ENCODE results near the gene SEPHS1. TPM values are rescaled to one million over a fixed set of nuclear protein-coding genes. Genes with fewer than 3 reads are reported as not detected.

SEPHS1 gene
- total and polyA plus RNA-seq, 2 of the 8 experiments (the other 6 are each of a cell fraction or from before 2014, with no cell fraction given) = 270 to 683 TPM

GRCh38 chr10:13346283-13347042 lies 1.6 kb downstream of the SEPHS1 start:
- CTCF ChIA-PET (ENCODE audit: partially characterized antibody) = no interaction called here
- Histone ChIP-seq H3K14ac (ENCODE audit: insufficient read length) (no peak overlapping the region), H3K4ac (replicated peaks; ENCODE audit: insufficient read length, low read depth, low read length) (peak overlapping the region; percentile 3), H3K4me1 (replicated peaks in 1 of 4; ENCODE audit: control insufficient read depth in 3 of 4, insufficient read depth in 4 of 4, low read length in 3 of 4) (peaks cover 6 to 27% (median 16%) of the 10 kb centered on the region in 4 experiments), H3K4me3 (ENCODE audit: extremely low read depth in 1 of 4, insufficient read depth in 2 of 4, low read depth in 3 of 4, low read length in 4 of 4) (peak overlapping the region; percentile 65 to 87 (median 75)), H3K27me3 (replicated peaks in 1 of 4; ENCODE audit: control insufficient read depth in 3 of 4, extremely low read depth in 1 of 4, insufficient read depth in 3 of 4, low read length in 3 of 4) (no peaks in the 10 kb centered on the region), H3K36me3 (ENCODE audit: control insufficient read depth in 2 of 4, insufficient read depth in 4 of 4, low read length in 3 of 4) (peaks cover 6 to 29% (median 9%) of the 10 kb centered on the region in 4 experiments; a peak in 5 of 8 replicates), H3K9ac (replicated peaks in 1 of 4; ENCODE audit: extremely low read depth in 1 of 4, low read depth in 3 of 4, low read length in 3 of 4) (peak overlapping the region; percentile 86 to 100 (median 88)), H4K8ac (ENCODE audit: extremely low read depth, insufficient read depth, low read length) (peak overlapping the region; percentile 99; the same call in 1 of the 2 replicates), H2AK5ac (ENCODE audit: low read depth, low read length) (peak overlapping the region; percentile 20; the same call in 1 of the 2 replicates), H2BK120ac (replicated peaks; ENCODE audit: low read depth, low read length) (peak overlapping the region; percentile 39), H4K91ac (replicated peaks; ENCODE audit: insufficient read length, low read length) (peak overlapping the region; percentile 58), H2BK15ac (ENCODE audit: low read length) (no peak overlapping the region), H2BK12ac (ENCODE audit: low read depth, low read length) (peak overlapping the region; percentile 82; the same call in 1 of the 2 replicates), H3K27ac (ENCODE audit: low read depth, low read length) (peak overlapping the region; percentile 87), H3K4me2 (ENCODE audit: insufficient read depth in 1 of 2, low read depth in 2 of 2, low read length in 2 of 2) (peak overlapping the region; percentile 67 to 85), H2BK5ac (ENCODE audit: low read depth, low read length) (peak overlapping the region; percentile 79), H4K5ac (ENCODE audit: insufficient read length, low read depth, low read length) (peak overlapping the region; percentile 90), H3K18ac (ENCODE audit: extremely low read depth, low read length) (peak overlapping the region; percentile 82), H2BK20ac (ENCODE audit: low read length) (no peak overlapping the region), H3K9me3 (ENCODE audit: insufficient read depth in 2 of 2, low read depth in 1 of 2, low read length in 1 of 2) (no peaks in the 10 kb centered on the region), H2AFZ (ENCODE audit: low read length) (no peak overlapping the region), H3K56ac (replicated peaks; ENCODE audit: insufficient read length, low read depth, low read length) (peak overlapping the region; percentile 13), H4K20me1 (replicated peaks in 1 of 2; ENCODE audit: control insufficient read depth in 1 of 2, insufficient read depth in 2 of 2, low read length in 2 of 2) (peaks cover 3 to 9% of the 10 kb centered on the region in 2 experiments), H3K23ac (ENCODE audit: insufficient read length) (no peak overlapping the region), H3K79me1 (ENCODE audit: low read depth, low read length) (peaks cover 3% of the 10 kb centered on the region; the same call in 1 of the 2 replicates), H3K79me2 (ENCODE audit: control insufficient read depth in 1 of 2, insufficient read depth in 2 of 2, low read length in 2 of 2) (peaks cover 33 to 55% of the 10 kb centered on the region in 2 experiments), H3K23me2 (ENCODE audit: low read depth, low read length) (peaks cover 18% of the 10 kb centered on the region)
- POLR2A ChIA-PET (ENCODE audit: partially characterized antibody) = interaction anchor here (0.5 to 1.0 kb wide), 3 partner anchors 30 to 137 kb away, joined by 3 read pairs; no protein-coding TSS in a partner anchor
- 4% methylated on average over 18 of the region's 18 CpGs; no CpG with 5 or more reads in 1 of the 2 experiments for WGBS, 2 experiments (ENCODE audit: extremely low coverage in 1 of 2, insufficient coverage in 1 of 2, insufficient read length in 1 of 2, insufficient replicate concordance in 2 of 2, low coverage in 1 of 2, low lambda C conversion rate in 2 of 2, missing lambda C conversion rate in 1 of 2)
- FAIRE-seq (no peak), DNase-seq (ENCODE audit: low read depth in 1 of 2, low spot score in 2 of 2) (no peak)
- TF ChIP-seq CTBP2 (IDR thresholded peaks at IDR 0.05; ENCODE audit: borderline replicate concordance, insufficient read depth, insufficient read length, low read length) = no peak
- 0 out of 2 replicates have a peak, but pooled peaks have one; percentile 11 for TF ChIP-seq RBBP5 (IDR thresholded peaks at IDR 0.05; ENCODE audit: borderline replicate concordance, low read depth, low read length)
- TF ChIP-seq SP4 (IDR thresholded peaks at IDR 0.05; ENCODE audit: low read length) = no peak
- TF ChIP-seq SRF (IDR thresholded peaks at IDR 0.05; ENCODE audit: low read depth, low read length) = no peak
- no peak for TF ChIP-seq EP300 (IDR thresholded peaks at IDR 0.05; ENCODE audit: borderline replicate concordance in 1 of 2, low read depth in 2 of 2, low read length in 2 of 2)
- no peak for TF ChIP-seq BRCA1 (IDR thresholded peaks at IDR 0.05; ENCODE audit: low read depth, low read length)
- no peak for TF ChIP-seq TCF12 (IDR thresholded peaks at IDR 0.05; ENCODE audit: low read depth, low read length)
- TF ChIP-seq ATF2 (IDR thresholded peaks at IDR 0.05; ENCODE audit: low read length) = no peak
- peak in 1 of 2 experiments; percentile 38 for TF ChIP-seq POLR2A (IDR thresholded peaks at IDR 0.05; ENCODE audit: control extremely low read depth in 1 of 2, low read depth in 2 of 2, low read length in 2 of 2)

Measured in H1 (cell line).